ENCODE data around the gene THBD.

The THBD gene

DNA sequence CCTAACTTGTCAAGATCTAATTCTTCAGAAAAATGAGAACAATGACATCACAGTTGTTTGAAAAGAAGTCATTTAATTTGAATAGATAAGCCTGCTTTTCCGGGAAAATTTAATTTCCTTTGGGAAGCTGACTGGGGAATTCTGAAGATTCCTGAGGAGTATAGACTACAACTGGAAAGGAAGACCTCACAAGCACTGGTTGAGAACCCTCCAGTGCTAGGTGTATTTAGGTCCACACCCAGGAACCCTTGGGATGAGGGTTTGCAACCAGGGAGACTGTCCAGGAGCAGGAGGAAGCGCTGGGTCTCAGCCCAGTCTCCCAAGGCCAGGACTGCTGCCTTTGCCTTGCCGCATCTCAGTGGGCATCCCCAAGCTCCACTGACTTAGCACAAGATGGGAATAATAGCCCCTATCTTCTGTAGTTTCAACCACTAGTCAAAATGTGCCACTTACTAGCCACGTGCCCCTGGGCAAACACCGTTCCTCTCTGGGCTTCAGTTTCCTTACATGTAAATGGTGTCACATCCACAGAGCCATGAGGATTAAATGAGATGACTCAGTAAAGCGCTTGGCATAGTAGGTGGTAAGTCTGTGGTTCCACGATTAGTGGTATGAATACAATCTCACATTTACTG, 43.5 kb upstream of the THBD start:
- H3K4me3 ChIP-seq (ENCODE audit: low read length in 2 of 2) = no peak overlapping the region
- no peaks in the 10 kb centered on the region for H3K36me3 ChIP-seq (ENCODE audit: control insufficient read depth in 2 of 2, insufficient read depth in 2 of 2, low read length in 2 of 2)
- H3K9ac ChIP-seq (ENCODE audit: low read depth in 1 of 2, low read length in 2 of 2) = no peak overlapping the region
- no peaks in the 10 kb centered on the region for H3K9me3 ChIP-seq (ENCODE audit: control insufficient read depth in 2 of 2, low read length in 2 of 2)
- no peaks in the 10 kb centered on the region for H3K4me1 ChIP-seq (ENCODE audit: control insufficient read depth in 2 of 2, insufficient read depth in 2 of 2, low read length in 2 of 2)
- no peak overlapping the region for H3K27ac ChIP-seq (ENCODE audit: low read depth in 2 of 2, low read length in 2 of 2)
- H3K27me3 ChIP-seq (ENCODE audit: control insufficient read depth in 2 of 2, insufficient read depth in 2 of 2, low read length in 2 of 2) = no peaks in the 10 kb centered on the region

DNA sequence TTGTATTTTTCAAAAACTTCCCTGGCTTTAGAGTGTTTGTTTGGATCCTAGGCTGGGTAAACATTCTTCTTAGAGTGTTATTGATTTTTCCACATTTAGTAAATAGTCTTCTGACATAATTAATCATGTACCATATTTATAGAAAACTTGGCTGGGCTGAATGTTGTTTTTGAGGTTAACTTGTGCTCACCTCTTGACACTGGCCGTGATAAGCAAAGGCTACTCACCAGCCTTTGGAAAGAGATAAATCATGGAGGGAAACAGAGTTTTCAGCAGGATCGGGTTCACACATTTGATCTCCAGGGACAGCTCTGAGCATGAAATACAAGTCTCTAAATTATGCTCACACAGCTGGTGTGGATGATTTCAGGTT, 42.9 kb upstream of the THBD start:
- Histone ChIP-seq H3K4me3 (ENCODE audit: low read length in 2 of 2) (no peak overlapping the region), H3K4me1 (ENCODE audit: control insufficient read depth in 2 of 2, insufficient read depth in 2 of 2, low read length in 2 of 2) (no peaks in the 10 kb centered on the region), H3K9ac (ENCODE audit: low read depth in 1 of 2, low read length in 2 of 2) (no peak overlapping the region), H3K36me3 (ENCODE audit: control insufficient read depth in 2 of 2, insufficient read depth in 2 of 2, low read length in 2 of 2) (no peaks in the 10 kb centered on the region), H3K9me3 (ENCODE audit: control insufficient read depth in 2 of 2, low read length in 2 of 2) (no peaks in the 10 kb centered on the region), H3K27me3 (ENCODE audit: control insufficient read depth in 2 of 2, insufficient read depth in 2 of 2, low read length in 2 of 2) (no peaks in the 10 kb centered on the region), H3K27ac (ENCODE audit: low read depth in 2 of 2, low read length in 2 of 2) (no peak overlapping the region)

DNA sequence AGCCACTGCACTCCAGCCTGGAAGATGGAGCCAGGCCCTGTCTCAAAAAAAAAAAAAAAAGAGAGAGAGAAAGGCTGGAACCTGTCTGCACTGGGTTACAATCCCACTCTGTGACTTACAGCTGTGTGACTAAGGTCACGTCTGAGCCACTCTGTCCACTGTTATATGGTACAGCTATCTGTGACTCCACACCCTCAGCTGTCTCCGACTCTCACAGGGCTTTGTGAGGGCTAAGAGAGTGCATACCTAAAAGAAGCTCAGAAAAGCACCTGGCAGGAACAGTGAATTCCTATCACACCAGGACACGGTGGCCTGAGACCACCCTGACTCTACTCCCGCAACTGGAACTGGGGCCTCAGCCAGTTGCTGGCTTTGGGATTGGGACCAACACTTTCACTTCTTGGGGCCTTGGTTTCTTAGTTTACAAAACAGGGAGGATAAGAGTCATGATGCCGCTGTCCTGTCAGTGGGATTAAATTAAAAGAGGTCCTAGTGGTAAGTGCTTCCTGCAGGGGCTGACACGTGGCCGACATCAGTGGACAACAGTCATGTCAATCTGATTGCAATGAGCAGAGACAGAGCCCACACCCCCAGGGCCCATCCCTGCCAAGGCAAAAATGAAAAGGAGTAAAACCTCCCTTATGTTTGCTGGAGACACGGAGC, 42.4 kb upstream of the THBD start:
- no peak overlapping the region for H3K9ac ChIP-seq (ENCODE audit: low read depth in 1 of 2, low read length in 2 of 2)
- no peaks in the 10 kb centered on the region for H3K9me3 ChIP-seq (ENCODE audit: control insufficient read depth in 2 of 2, low read length in 2 of 2)
- no peaks in the 10 kb centered on the region for H3K4me1 ChIP-seq (ENCODE audit: control insufficient read depth in 2 of 2, insufficient read depth in 2 of 2, low read length in 2 of 2)
- H3K36me3 ChIP-seq (ENCODE audit: control insufficient read depth in 2 of 2, insufficient read depth in 2 of 2, low read length in 2 of 2) = no peaks in the 10 kb centered on the region
- no peaks in the 10 kb centered on the region for H3K27me3 ChIP-seq (ENCODE audit: control insufficient read depth in 2 of 2, insufficient read depth in 2 of 2, low read length in 2 of 2)
- H3K27ac ChIP-seq (ENCODE audit: low read depth in 2 of 2, low read length in 2 of 2) = no peak overlapping the region
- no peak overlapping the region for H3K4me3 ChIP-seq (ENCODE audit: low read length in 2 of 2)

DNA sequence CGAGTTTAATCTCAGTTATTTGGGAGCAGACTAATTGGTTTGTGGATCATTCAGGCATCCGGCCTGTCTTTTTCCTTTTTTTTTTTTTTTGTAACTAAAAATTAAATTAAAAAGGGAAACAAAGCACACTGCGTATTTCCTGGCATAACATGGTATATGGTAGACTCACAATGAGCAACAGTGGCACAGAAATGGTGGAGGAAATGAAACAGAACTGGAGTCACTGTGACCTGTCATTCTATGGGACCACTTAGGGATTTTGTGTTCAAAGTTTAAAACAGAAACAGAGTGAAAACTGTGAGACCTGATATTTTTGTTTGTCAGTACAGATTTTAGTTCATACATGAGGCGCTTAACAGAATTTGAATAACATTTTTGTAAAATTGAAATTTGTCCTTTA, 41.4 kb upstream of the THBD start:
- no peaks in the 10 kb centered on the region for H3K4me1 ChIP-seq (ENCODE audit: control insufficient read depth in 2 of 2, insufficient read depth in 2 of 2, low read length in 2 of 2)
- no peaks in the 10 kb centered on the region for H3K9me3 ChIP-seq (ENCODE audit: control insufficient read depth in 2 of 2, low read length in 2 of 2)
- H3K27me3 ChIP-seq (ENCODE audit: control insufficient read depth in 2 of 2, insufficient read depth in 2 of 2, low read length in 2 of 2) = no peaks in the 10 kb centered on the region
- H3K4me3 ChIP-seq (ENCODE audit: low read length in 2 of 2) = no peak overlapping the region
- H3K36me3 ChIP-seq (ENCODE audit: control insufficient read depth in 2 of 2, insufficient read depth in 2 of 2, low read length in 2 of 2) = no peaks in the 10 kb centered on the region
- no peak overlapping the region for H3K27ac ChIP-seq (ENCODE audit: low read depth in 2 of 2, low read length in 2 of 2)
- no peak overlapping the region for H3K9ac ChIP-seq (ENCODE audit: low read depth in 1 of 2, low read length in 2 of 2)

DNA sequence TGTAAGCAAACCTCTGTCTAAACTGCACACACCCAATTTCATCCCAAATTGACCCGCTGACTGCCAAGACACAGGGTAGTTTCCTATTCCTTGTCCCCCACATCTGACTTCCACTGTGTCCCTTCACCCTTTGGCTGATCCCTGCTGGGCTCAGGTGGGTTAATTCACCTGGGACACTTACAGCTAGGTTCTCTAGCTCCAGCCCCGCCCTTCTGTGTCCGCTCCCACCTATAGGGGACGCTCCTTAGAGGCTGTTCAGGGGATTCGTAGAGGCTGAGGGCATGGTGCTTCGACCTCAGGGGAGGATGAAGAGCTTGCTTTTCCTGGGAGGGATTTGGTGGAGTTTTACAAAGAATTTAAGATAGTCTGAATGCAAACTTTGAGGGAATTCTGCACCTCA, 40.7 kb upstream of the THBD start:
- Histone ChIP-seq H3K27me3 (ENCODE audit: control insufficient read depth in 2 of 2, insufficient read depth in 2 of 2, low read length in 2 of 2) (no peaks in the 10 kb centered on the region), H3K27ac (ENCODE audit: low read depth in 2 of 2, low read length in 2 of 2) (no peak overlapping the region), H3K4me1 (ENCODE audit: control insufficient read depth in 2 of 2, insufficient read depth in 2 of 2, low read length in 2 of 2) (no peaks in the 10 kb centered on the region), H3K4me3 (ENCODE audit: low read length in 2 of 2) (no peak overlapping the region), H3K36me3 (ENCODE audit: control insufficient read depth in 2 of 2, insufficient read depth in 2 of 2, low read length in 2 of 2) (no peaks in the 10 kb centered on the region), H3K9ac (ENCODE audit: low read depth in 1 of 2, low read length in 2 of 2) (no peak overlapping the region), H3K9me3 (ENCODE audit: control insufficient read depth in 2 of 2, low read length in 2 of 2) (no peaks in the 10 kb centered on the region)

DNA sequence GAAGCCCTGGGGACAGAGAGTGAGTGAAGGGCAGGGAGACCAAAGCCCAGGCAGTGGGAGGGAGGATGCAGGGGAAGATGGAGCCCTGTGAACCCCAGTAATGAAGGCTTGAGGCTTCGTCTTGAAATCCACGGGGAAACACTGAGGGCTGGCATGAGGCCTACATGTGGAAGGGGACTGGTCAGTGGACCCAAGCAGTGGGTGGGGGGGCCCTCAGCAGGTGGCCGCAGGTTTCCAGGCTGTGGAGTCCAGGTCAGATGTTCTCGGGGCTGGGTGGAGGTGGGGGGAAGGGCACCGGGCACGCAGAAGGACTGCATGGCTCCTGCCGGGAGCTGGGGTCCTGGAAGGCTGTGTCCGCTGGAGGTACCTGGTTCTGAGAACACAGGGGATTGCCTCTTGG, 39.4 kb upstream of the THBD start:
- H3K9ac ChIP-seq (ENCODE audit: low read depth in 1 of 2, low read length in 2 of 2) = no peak overlapping the region
- no peaks in the 10 kb centered on the region for H3K36me3 ChIP-seq (ENCODE audit: control insufficient read depth in 2 of 2, insufficient read depth in 2 of 2, low read length in 2 of 2)
- H3K27me3 ChIP-seq (ENCODE audit: control insufficient read depth in 2 of 2, insufficient read depth in 2 of 2, low read length in 2 of 2) = no peaks in the 10 kb centered on the region
- no peak overlapping the region for H3K27ac ChIP-seq (ENCODE audit: low read depth in 2 of 2, low read length in 2 of 2)
- H3K4me3 ChIP-seq (ENCODE audit: low read length in 2 of 2) = no peak overlapping the region
- H3K4me1 ChIP-seq (ENCODE audit: control insufficient read depth in 2 of 2, insufficient read depth in 2 of 2, low read length in 2 of 2) = no peaks in the 10 kb centered on the region
- H3K9me3 ChIP-seq (ENCODE audit: control insufficient read depth in 2 of 2, low read length in 2 of 2) = no peaks in the 10 kb centered on the region

DNA sequence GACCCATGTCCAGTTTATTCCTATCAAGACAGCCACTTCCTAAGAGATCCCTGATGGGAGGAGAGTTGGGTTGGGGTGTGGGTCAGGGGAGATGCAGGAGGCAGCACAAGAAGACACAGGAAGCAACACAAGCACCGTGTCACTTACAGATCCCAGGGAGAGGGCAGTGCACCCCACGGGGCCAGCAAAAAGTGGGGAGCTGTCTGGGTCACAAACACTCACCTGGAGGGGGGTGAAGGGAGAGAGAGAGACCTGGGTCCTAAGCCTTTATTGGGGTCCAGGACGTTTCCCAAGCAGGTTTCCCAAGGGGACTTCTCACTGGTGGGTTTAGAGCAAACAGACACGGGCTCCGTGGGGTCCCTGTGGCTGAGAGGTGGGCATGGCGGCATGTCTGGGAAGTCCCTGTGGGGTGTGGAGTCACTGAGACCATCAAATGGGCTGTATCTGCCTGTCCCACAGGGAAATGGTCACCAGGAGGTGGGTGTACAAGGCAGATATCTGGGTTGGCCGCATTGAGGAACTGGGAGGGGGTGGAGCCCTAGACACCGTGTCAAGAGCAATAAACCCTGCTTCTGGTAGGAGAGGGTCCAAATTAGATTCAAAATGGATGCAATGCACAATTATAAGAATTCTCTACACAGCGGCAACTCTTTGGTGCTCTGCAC, 38.2 kb upstream of the THBD start:
- no peak overlapping the region for H3K9ac ChIP-seq (ENCODE audit: low read depth in 1 of 2, low read length in 2 of 2)
- no peak overlapping the region for H3K4me3 ChIP-seq (ENCODE audit: low read length in 2 of 2)
- H3K27ac ChIP-seq (ENCODE audit: low read depth in 2 of 2, low read length in 2 of 2) = peak overlapping the region; percentile 41 to 76
- no peaks in the 10 kb centered on the region for H3K27me3 ChIP-seq (ENCODE audit: control insufficient read depth in 2 of 2, insufficient read depth in 2 of 2, low read length in 2 of 2)
- H3K36me3 ChIP-seq (ENCODE audit: control insufficient read depth in 2 of 2, insufficient read depth in 2 of 2, low read length in 2 of 2) = no peaks in the 10 kb centered on the region
- H3K9me3 ChIP-seq (ENCODE audit: control insufficient read depth in 2 of 2, low read length in 2 of 2) = no peaks in the 10 kb centered on the region
- no peaks in the 10 kb centered on the region for H3K4me1 ChIP-seq (ENCODE audit: control insufficient read depth in 2 of 2, insufficient read depth in 2 of 2, low read length in 2 of 2)

DNA sequence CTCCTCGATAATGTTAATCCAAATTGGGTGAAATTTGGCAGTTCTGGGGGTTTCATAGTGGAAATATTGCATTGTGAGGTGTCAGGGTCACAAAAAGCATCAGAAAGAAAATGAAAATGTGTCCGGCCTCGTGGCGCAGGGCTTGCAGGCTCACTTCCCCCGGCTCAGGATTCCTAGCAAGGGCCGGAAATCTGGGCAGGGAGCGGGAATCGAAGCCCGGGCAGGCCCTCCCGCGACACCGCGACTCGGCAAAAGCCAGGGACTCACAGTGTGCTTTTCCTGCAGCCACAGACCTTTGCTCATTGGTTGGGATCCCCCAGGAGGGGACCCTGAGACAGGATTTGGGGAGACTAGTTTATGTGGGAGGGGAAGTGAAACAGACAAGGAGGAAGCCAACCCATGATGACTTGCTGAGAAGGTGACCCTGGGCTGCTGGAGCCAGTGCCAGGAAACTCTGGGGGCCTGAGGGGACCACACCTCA, 37.5 kb upstream of the THBD start:
- no peak overlapping the region for H3K4me3 ChIP-seq (ENCODE audit: low read length in 2 of 2)
- peak overlapping the region in 1 of 2 donors; percentile 36 for H3K9ac ChIP-seq (ENCODE audit: low read depth in 1 of 2, low read length in 2 of 2)
- peak overlapping the region; percentile 76 to 84 for H3K27ac ChIP-seq (ENCODE audit: low read depth in 2 of 2, low read length in 2 of 2)
- no peaks in the 10 kb centered on the region for H3K36me3 ChIP-seq (ENCODE audit: control insufficient read depth in 2 of 2, insufficient read depth in 2 of 2, low read length in 2 of 2)
- H3K9me3 ChIP-seq (ENCODE audit: control insufficient read depth in 2 of 2, low read length in 2 of 2) = no peaks in the 10 kb centered on the region
- no peaks in the 10 kb centered on the region for H3K27me3 ChIP-seq (ENCODE audit: control insufficient read depth in 2 of 2, insufficient read depth in 2 of 2, low read length in 2 of 2)
- no peaks in the 10 kb centered on the region for H3K4me1 ChIP-seq (ENCODE audit: control insufficient read depth in 2 of 2, insufficient read depth in 2 of 2, low read length in 2 of 2)

DNA sequence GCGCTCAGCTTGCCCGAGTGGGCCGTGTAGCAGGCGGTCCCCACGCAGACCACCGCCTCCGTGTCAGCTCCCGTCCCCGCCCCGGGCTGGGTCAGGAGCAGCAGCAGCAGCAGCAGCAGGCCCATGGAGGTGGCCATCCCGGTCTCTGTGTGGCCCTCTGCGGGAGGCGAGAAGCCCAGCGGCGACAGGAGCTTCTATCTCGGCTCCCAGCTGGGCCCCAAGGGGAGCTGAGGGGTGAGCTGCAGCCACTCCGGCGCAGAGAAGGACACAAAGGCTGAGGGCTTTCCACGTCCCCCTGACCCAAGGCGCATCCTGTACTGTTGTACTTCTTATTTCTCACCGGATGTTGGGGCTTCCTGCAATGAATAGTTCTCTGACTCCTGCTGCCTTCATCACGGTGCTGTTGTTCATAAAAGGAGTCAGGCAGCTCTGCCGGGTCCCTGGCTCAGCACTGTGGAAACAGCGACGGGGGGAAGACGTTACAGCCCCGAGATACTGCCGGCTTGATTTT, 36.6 kb upstream of the THBD start, which contains the start of gene CD93:
Gene CD93 (minus strand): TSS at position 269 of the 511 bp plus-strand sequence. CDS start 132 bp downstream, at position 137.
- peak within 1 kb of the TSS; percentile 76 to 84 for H3K27ac ChIP-seq (ENCODE audit: low read depth in 2 of 2, low read length in 2 of 2)
- H3K9me3 ChIP-seq (ENCODE audit: control insufficient read depth in 2 of 2, low read length in 2 of 2) = no peaks in the 10 kb centered on the region
- H3K36me3 ChIP-seq (ENCODE audit: control insufficient read depth in 2 of 2, insufficient read depth in 2 of 2, low read length in 2 of 2) = no peaks in the 10 kb centered on the region
- H3K4me1 ChIP-seq (ENCODE audit: control insufficient read depth in 2 of 2, insufficient read depth in 2 of 2, low read length in 2 of 2) = no peaks in the 10 kb centered on the region
- peak within 1 kb of the TSS in 1 of 2 donors; percentile 52 for H3K9ac ChIP-seq (ENCODE audit: low read depth in 1 of 2, low read length in 2 of 2)
- no peaks in the 10 kb centered on the region for H3K27me3 ChIP-seq (ENCODE audit: control insufficient read depth in 2 of 2, insufficient read depth in 2 of 2, low read length in 2 of 2)
- peak within 1 kb of the TSS in 1 of 2 donors; percentile 50 for H3K4me3 ChIP-seq (ENCODE audit: low read length in 2 of 2)

DNA sequence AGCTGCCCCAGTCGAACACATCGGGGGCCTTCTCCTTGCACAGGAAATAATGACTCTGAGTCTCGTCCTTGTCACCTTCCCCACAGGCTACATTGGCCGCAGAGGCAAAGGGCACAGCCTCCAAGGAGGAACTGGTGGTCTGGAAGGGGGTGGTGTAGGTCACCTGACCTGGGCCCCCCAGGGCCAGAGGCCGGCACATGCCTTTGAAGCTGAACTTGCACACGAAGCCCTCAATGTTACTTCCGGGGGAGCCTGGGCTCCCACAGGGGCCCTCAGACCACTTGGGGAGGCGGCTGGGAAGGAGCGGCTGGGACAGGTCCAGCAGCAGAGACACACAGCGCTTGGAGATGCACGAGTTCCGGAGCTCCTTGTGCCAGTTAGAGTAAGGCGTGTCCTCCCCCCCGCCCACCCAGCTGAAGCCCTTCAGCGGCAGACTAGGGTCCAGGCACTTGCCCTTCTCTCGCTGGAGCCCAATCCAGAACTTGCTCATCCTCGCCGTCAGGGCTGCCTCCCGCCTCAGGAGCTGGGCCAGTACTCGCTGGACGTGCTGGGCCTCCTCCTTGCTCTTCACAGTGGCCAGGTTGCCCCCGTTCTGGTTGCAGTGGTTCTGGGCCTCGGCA, 36.1 kb upstream of the THBD start:
- no peaks in the 10 kb centered on the region for H3K27me3 ChIP-seq (ENCODE audit: control insufficient read depth in 2 of 2, insufficient read depth in 2 of 2, low read length in 2 of 2)
- H3K4me1 ChIP-seq (ENCODE audit: control insufficient read depth in 2 of 2, insufficient read depth in 2 of 2, low read length in 2 of 2) = no peaks in the 10 kb centered on the region
- H3K27ac ChIP-seq (ENCODE audit: low read depth in 2 of 2, low read length in 2 of 2) = peak overlapping the region; percentile 76 to 84
- H3K9ac ChIP-seq (ENCODE audit: low read depth in 1 of 2, low read length in 2 of 2) = peak overlapping the region in 1 of 2 donors; percentile 52
- H3K9me3 ChIP-seq (ENCODE audit: control insufficient read depth in 2 of 2, low read length in 2 of 2) = no peaks in the 10 kb centered on the region
- H3K4me3 ChIP-seq (ENCODE audit: low read length in 2 of 2) = peak overlapping the region in 1 of 2 donors; percentile 50
- H3K36me3 ChIP-seq (ENCODE audit: control insufficient read depth in 2 of 2, insufficient read depth in 2 of 2, low read length in 2 of 2) = no peaks in the 10 kb centered on the region
